NCI-H748 treated with DMSO at 0.1 percent for 48 hours (cell line): ENCODE measurements around the gene NIPBL.
A peak's percentile ranks its signal among the peaks of the same experiment; 100 is the strongest.
"Not testable (repeated sequence)": the region's sequence is repeated elsewhere in the genome, so short reads cannot be mapped to it uniquely, and the experiment has no call there.

Experiments used
- DNase-seq: peaks from one replicate; lab custom pipeline; 2025; lab: John Stamatoyannopoulos, UW

The NIPBL gene

GRCh38 chr5:36901077-36901476, 24.5 kb downstream of the NIPBL start:
- not testable (repeated sequence) for DNase-seq

- DNase-seq: no peak
Observed at GRCh38 chr5:36901856-36902255, 25.3 kb downstream of the NIPBL start.

GRCh38 chr5:36902353-36902752, 25.8 kb downstream of the NIPBL start:
- no peak for DNase-seq

GRCh38 chr5:36904677-36905076, 28.1 kb downstream of the NIPBL start:
- no peak for DNase-seq

GRCh38 chr5:36908544-36909260, 32.1 kb downstream of the NIPBL start:
- DNase-seq: no peak

GRCh38 chr5:36915653-36916052, 39.1 kb downstream of the NIPBL start:
- DNase-seq: no peak

- not testable (repeated sequence) for DNase-seq
Observed at GRCh38 chr5:36916614-36917013, 40.0 kb downstream of the NIPBL start.

GRCh38 chr5:36917358-36917757, 40.8 kb downstream of the NIPBL start:
- DNase-seq: not testable (repeated sequence)

GRCh38 chr5:36919238-36919637, 42.7 kb downstream of the NIPBL start:
- no peak for DNase-seq

- DNase-seq: no peak
Observed at GRCh38 chr5:36919650-36920049, 43.1 kb downstream of the NIPBL start.

GRCh38 chr5:36928947-36929346, 52.4 kb downstream of the NIPBL start:
- no peak for DNase-seq

- DNase-seq: no peak
Observed at GRCh38 chr5:36929438-36929837, 52.9 kb downstream of the NIPBL start.

GRCh38 chr5:36932056-36932455, 55.5 kb downstream of the NIPBL start:
- no peak for DNase-seq

GRCh38 chr5:36932699-36933098, 56.1 kb downstream of the NIPBL start:
- DNase-seq: no peak

GRCh38 chr5:36934740-36935356, 58.3 kb downstream of the NIPBL start:
- no peak for DNase-seq

- DNase-seq: no peak
Observed at GRCh38 chr5:36935805-36936204, 59.2 kb downstream of the NIPBL start.

GRCh38 chr5:36936309-36936708, 59.7 kb downstream of the NIPBL start:
- no peak for DNase-seq

- DNase-seq: no peak
Observed at GRCh38 chr5:36938129-36938528, 61.6 kb downstream of the NIPBL start.

- no peak for DNase-seq
Observed at GRCh38 chr5:36939969-36940858, 63.6 kb downstream of the NIPBL start.

GRCh38 chr5:36943584-36943983, 67.0 kb downstream of the NIPBL start:
- no peak for DNase-seq

GRCh38 chr5:36944024-36944423, 67.5 kb downstream of the NIPBL start:
- DNase-seq: no peak

- peak; percentile 77 for DNase-seq
Observed at GRCh38 chr5:36944607-36945225, 68.1 kb downstream of the NIPBL start.
